Measurements from ENCODE around the gene KRTAP10-1.
"Not testable (repeated sequence)": the region's sequence is repeated elsewhere in the genome, so short reads cannot be mapped to it uniquely, and the experiment has no call there.

Gene KRTAP10-1

DNA sequence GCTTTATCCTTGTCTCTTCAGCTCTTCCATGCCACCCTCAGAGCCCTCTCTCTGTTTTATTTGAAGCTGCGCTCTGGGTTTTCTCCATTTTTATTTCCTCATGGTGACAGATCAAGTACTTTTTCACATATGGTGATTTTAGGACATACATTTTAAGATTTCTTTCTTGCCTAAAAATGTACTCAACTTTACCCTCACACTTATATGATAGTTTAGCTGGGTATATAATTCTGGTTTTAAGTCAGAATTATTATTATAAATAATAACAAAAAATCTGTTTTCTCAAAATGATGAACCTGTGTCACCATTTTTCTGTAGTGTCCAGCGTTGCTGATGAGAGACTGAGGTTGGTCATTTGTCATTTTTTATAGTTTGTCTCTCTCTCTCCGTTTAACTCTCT lies 41.2 kb upstream of the KRTAP10-1 start:
- TF ChIP-seq, protein P1, sequence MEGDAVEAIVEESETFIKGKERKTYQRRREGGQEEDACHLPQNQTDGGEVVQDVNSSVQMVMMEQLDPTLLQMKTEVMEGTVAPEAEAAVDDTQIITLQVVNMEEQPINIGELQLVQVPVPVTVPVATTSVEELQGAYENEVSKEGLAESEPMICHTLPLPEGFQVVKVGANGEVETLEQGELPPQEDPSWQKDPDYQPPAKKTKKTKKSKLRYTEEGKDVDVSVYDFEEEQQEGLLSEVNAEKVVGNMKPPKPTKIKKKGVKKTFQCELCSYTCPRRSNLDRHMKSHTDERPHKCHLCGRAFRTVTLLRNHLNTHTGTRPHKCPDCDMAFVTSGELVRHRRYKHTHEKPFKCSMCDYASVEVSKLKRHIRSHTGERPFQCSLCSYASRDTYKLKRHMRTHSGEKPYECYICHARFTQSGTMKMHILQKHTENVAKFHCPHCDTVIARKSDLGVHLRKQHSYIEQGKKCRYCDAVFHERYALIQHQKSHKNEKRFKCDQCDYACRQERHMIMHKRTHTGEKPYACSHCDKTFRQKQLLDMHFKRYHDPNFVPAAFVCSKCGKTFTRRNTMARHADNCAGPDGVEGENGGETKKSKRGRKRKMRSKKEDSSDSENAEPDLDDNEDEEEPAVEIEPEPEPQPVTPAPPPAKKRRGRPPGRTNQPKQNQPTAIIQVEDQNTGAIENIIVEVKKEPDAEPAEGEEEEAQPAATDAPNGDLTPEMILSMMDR (IDR thresholded peaks at IDR 0.05; ENCODE audit: extremely low read depth, insufficient read depth, missing control alignments) = no peak
- in situ Hi-C loops (cut with MboI; ENCODE audit: low pct_unique_long_range_greater_than_20kb, low sequenced_read_pairs, unreplicated experiment) = no loop called here
- DNase-seq (ENCODE audit: low spot score) = no peak

DNA sequence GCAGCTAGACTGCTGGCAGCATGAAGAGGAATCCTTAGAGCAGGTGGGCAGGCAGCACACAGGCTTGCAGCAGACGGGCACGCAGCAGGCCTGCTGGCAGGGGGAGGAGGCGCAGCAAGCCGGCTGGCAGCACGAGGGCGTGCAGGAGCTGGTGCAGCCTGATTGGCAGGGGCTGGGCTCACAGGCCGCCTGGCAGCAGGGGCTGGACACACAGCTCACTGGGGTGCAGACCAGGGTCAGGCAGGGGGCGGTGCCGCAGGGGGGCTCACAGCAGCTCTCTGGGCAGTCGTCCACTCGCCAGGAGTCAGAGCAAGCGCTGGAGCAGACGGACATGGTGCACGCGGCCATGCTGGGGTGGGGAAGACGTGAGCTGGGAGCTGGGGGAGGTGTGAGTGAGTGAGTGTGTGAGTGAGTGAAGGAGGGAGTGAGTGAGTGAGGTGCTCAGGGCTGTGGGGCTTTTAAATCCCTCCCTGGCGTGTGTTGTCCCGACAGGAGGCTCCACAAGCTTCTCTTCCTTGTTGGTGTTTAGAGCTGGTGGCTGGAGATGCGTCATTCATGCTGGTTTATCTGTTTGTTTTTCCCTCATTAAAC lies 40.3 kb upstream of the KRTAP10-1 start, which contains the start of gene KRTAP10-5:
TSS of gene KRTAP10-5 (minus strand) at position 374 of the 591 bp plus-strand sequence. CDS start at position 348, 26 bp downstream.
- DNase-seq (ENCODE audit: low spot score); in situ Hi-C loops (cut with MboI; ENCODE audit: low pct_unique_long_range_greater_than_20kb, low sequenced_read_pairs, unreplicated experiment): not testable (repeated sequence)

DNA sequence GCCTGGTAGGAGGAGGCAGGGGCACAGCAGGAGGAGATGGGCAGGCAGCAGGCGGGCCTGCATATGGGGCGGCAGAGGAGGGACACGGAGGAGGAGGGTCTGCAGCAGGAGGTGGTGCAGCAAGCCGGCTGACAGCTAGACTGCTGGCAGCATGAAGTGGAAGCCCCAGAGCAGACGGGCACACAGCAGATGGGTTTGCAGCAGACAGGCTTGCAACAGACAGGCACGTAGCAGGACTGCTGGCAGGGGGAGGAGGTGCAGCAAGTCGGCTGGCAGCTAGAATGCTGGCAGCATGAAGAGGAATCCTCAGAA lies 39.8 kb upstream of the KRTAP10-1 start:
- no peak for DNase-seq (ENCODE audit: low spot score)
- in situ Hi-C loops (cut with MboI; ENCODE audit: low pct_unique_long_range_greater_than_20kb, low sequenced_read_pairs, unreplicated experiment) = no loop called here
- TF ChIP-seq, protein P1 (IDR thresholded peaks at IDR 0.05; ENCODE audit: extremely low read depth, insufficient read depth, missing control alignments) = no peak

DNA sequence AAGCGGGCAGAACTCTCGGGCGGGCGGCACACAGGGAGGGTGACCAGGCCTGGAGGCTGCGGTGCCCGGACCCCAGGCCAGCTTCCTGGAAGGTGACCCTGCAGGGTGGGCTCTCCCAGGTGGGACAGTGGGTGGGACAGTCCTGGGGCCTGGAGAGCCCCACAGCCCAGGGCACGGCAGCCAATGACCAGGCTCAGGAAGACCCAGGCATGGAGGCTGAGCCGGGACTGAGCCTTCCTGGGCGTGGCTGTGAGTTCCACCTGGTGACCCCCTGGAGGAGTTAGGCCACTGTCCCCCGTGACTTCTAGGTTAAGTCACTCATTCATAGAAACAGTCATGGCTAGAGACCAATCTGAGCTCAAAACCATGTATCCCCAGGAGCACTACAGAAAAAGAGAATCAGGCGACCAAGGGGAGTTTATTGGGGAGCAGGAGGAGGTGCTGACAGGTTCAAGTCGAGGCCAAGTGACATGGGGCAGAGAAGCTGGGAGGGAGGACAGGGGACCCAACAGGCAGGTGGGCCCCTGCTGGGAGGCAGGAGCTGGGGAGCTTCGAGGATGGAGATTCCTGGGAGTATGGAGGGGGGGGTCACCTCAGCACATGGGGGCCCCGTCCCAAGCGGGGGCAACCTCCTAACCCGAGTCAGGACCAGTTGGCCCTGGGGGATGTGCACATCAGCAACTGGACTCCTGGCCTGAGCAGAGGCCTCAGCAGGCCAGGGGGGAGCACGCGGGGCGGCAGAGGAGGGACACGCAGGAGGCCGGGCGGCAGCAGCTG lies 39.2 kb upstream of the KRTAP10-1 start:
- in situ Hi-C loops (cut with MboI; ENCODE audit: low pct_unique_long_range_greater_than_20kb, low sequenced_read_pairs, unreplicated experiment) = no loop called here
- TF ChIP-seq, protein P1 (IDR thresholded peaks at IDR 0.05; ENCODE audit: extremely low read depth, insufficient read depth, missing control alignments) = no peak
- DNase-seq (ENCODE audit: low spot score) = no peak

DNA sequence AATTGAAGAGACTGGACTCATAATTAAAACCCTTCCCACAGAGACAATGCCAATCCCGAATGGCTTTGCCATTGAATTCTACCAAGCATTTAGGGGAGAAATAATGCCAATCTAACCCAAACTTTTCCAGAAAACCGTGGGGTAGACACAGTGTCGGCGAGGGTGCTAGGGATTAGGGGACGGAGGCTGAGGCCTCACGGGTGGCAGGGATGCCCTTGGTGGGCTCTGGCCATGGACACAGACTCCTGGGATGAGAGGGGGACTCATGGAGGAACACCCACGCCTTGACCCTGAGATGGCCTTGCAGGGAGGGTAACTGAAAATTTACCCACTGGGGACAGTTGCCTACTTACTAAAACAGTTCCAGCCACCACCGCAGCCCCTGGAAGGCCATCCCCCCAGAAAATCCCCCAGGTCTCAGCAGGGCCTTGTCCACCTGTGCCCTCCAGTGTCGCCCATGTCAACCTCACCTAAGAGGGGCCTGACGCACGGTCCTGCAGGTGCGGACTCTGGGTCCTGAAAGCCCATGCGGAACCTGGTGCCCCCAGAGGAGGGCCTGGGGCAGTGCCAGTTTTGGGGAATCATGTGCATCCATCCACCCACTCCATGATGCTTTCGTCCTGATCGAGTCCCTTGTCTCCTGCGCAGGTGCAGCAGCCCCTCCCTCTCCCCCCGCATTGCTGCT lies 38.5 kb upstream of the KRTAP10-1 start:
- in situ Hi-C loops (cut with MboI; ENCODE audit: low pct_unique_long_range_greater_than_20kb, low sequenced_read_pairs, unreplicated experiment) = no loop called here
- TF ChIP-seq, protein P1 (IDR thresholded peaks at IDR 0.05; ENCODE audit: extremely low read depth, insufficient read depth, missing control alignments) = no peak

DNA sequence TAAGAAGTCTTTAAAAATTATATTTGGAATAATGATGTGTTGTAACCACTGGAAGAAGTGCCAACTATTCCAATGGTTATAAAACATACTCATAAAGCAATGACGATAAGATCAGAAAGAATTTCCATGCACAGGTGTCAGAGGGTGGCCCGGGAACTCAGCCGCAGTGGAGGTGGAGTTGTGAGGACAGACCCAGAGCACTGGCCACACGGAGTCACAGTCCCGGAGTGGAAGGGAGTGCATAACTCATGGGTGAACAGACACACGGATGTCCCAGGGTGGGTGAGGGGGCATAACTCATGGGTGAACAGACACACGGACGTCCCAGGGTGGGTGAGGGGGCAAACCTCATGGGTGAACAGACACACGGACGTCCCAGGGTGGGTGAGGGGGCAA lies 36.0 kb upstream of the KRTAP10-1 start:
- in situ Hi-C loops (cut with MboI; ENCODE audit: low pct_unique_long_range_greater_than_20kb, low sequenced_read_pairs, unreplicated experiment) = no loop called here
- no peak for DNase-seq (ENCODE audit: low spot score)
- TF ChIP-seq, protein P1 (IDR thresholded peaks at IDR 0.05; ENCODE audit: extremely low read depth, insufficient read depth, missing control alignments) = no peak

More for the DNA sequence above, 38.5 kb upstream of the KRTAP10-1 start:
- no peak for DNase-seq (ENCODE audit: low spot score)

All from GM13977 (cell line).